ENCODE results near the gene TIMP2. TPM values are rescaled to one million over a fixed set of nuclear protein-coding genes. Genes with fewer than 3 reads are reported as not detected.

The TIMP2 gene
- polyA plus RNA-seq, 1 donor from 2014 or later: 25.6 TPM

DNA sequence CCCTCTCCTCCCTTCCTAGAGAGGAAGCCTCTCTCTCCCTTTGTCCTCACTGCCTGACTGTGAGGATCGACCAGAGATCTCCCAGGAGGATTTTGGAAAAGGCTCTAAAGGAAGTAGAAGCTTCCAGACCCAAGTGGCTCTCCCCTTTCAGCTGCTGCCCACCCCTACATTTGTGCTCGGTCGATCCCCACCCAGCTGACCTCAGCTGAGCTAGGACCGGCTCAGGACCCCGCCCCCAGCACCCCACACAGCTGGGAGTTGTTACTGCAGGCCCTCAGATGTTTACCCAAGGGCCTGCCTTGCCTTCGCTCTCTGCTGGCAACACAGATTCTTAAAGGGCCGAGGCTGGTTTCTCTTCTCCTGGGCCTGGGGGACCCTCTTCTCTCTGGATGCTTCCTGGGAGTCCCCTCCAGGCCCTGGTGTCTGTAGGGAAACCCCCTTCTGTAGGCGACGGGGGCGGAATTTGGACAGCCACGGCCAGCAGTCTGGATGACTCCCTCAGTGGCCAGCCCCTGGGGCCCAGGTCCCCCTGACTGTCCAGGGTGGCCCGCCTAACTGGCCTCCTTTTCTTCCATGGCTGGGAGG lies 26.9 kb upstream of the TIMP2 start:
- Histone ChIP-seq H3K4me2 (ENCODE audit: low read length) (no peak overlapping the region), H3K27ac (ENCODE audit: low read length) (peak overlapping the region; percentile 84), H3K79me2 (replicated peaks; ENCODE audit: insufficient read depth, low read length) (no peaks in the 10 kb centered on the region), H3K9me3 (ENCODE audit: low read length) (peaks cover 4% of the 10 kb centered on the region), H3F3A (ENCODE audit: insufficient read depth, low read length, poor library complexity, severe bottlenecking) (no peaks in the 10 kb centered on the region), H3K9me2 (ENCODE audit: insufficient read depth, low read length) (no peaks in the 10 kb centered on the region), H3K4me3 (ENCODE audit: low read length) (no peak overlapping the region), H3K27me3 (ENCODE audit: insufficient read depth, low read depth, low read length) (no peaks in the 10 kb centered on the region), H3K9ac (ENCODE audit: low read length) (no peak overlapping the region), H2AFZ (ENCODE audit: low read depth, low read length) (no peak overlapping the region), H3K36me3 (ENCODE audit: insufficient read depth, low read length) (no peaks in the 10 kb centered on the region), H4K20me1 (ENCODE audit: insufficient read depth) (no peaks in the 10 kb centered on the region)
- TF ChIP-seq EP300 (conservative IDR thresholded peaks at IDR 0.05; ENCODE audit: poor library complexity, severe bottlenecking) (no peak), SMC3 (conservative IDR thresholded peaks at IDR 0.05; ENCODE audit: poor library complexity) (no peak), TAF1 (IDR thresholded peaks at IDR 0.05; ENCODE audit: low read depth) (no peak), MXI1 (conservative IDR thresholded peaks at IDR 0.05; ENCODE audit: poor library complexity, severe bottlenecking) (no peak), EZH2 (IDR thresholded peaks at IDR 0.05; ENCODE audit: borderline replicate concordance, insufficient read depth, low read length, poor library complexity, severe bottlenecking) (no peak), POLR2AphosphoS5 (IDR thresholded peaks at IDR 0.05) (no peak), RAD21 (conservative IDR thresholded peaks at IDR 0.05) (no peak)
- TF ChIP-seq, protein P1, sequence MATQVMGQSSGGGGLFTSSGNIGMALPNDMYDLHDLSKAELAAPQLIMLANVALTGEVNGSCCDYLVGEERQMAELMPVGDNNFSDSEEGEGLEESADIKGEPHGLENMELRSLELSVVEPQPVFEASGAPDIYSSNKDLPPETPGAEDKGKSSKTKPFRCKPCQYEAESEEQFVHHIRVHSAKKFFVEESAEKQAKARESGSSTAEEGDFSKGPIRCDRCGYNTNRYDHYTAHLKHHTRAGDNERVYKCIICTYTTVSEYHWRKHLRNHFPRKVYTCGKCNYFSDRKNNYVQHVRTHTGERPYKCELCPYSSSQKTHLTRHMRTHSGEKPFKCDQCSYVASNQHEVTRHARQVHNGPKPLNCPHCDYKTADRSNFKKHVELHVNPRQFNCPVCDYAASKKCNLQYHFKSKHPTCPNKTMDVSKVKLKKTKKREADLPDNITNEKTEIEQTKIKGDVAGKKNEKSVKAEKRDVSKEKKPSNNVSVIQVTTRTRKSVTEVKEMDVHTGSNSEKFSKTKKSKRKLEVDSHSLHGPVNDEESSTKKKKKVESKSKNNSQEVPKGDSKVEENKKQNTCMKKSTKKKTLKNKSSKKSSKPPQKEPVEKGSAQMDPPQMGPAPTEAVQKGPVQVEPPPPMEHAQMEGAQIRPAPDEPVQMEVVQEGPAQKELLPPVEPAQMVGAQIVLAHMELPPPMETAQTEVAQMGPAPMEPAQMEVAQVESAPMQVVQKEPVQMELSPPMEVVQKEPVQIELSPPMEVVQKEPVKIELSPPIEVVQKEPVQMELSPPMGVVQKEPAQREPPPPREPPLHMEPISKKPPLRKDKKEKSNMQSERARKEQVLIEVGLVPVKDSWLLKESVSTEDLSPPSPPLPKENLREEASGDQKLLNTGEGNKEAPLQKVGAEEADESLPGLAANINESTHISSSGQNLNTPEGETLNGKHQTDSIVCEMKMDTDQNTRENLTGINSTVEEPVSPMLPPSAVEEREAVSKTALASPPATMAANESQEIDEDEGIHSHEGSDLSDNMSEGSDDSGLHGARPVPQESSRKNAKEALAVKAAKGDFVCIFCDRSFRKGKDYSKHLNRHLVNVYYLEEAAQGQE (IDR thresholded peaks at IDR 0.05; ENCODE audit: borderline replicate concordance): no peak
- TF ChIP-seq, protein P2, sequence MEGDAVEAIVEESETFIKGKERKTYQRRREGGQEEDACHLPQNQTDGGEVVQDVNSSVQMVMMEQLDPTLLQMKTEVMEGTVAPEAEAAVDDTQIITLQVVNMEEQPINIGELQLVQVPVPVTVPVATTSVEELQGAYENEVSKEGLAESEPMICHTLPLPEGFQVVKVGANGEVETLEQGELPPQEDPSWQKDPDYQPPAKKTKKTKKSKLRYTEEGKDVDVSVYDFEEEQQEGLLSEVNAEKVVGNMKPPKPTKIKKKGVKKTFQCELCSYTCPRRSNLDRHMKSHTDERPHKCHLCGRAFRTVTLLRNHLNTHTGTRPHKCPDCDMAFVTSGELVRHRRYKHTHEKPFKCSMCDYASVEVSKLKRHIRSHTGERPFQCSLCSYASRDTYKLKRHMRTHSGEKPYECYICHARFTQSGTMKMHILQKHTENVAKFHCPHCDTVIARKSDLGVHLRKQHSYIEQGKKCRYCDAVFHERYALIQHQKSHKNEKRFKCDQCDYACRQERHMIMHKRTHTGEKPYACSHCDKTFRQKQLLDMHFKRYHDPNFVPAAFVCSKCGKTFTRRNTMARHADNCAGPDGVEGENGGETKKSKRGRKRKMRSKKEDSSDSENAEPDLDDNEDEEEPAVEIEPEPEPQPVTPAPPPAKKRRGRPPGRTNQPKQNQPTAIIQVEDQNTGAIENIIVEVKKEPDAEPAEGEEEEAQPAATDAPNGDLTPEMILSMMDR (IDR thresholded peaks at IDR 0.05; ENCODE audit: poor library complexity, severe bottlenecking): no peak

DNA sequence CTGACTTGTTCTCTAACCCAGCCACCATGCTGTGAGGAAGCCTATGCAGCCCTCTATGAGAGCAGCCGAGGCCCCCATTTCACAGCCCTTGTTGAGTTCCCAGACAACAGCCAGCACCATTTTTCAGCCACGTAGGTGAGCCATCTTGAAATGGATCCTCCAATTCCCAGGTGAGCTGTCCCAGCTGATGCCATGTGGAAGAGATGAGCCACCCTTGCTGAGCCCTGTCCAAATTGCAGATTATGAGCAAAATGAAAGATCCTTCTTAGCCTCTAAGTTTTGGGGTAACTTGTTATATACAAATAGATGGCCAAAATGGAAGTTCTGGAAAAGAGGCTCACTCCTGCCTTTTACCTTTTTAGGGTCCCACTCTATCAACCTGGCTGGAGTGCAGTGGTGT lies 25.7 kb upstream of the TIMP2 start:
- no peak overlapping the region for H3K9ac ChIP-seq (ENCODE audit: low read length)
- no peaks in the 10 kb centered on the region for H3K9me2 ChIP-seq (ENCODE audit: insufficient read depth, low read length)
- no peak for TF ChIP-seq EZH2 (IDR thresholded peaks at IDR 0.05; ENCODE audit: borderline replicate concordance, insufficient read depth, low read length, poor library complexity, severe bottlenecking)
- TF ChIP-seq SMC3 (conservative IDR thresholded peaks at IDR 0.05; ENCODE audit: poor library complexity): no peak
- TF ChIP-seq TAF1 (IDR thresholded peaks at IDR 0.05; ENCODE audit: low read depth): no peak
- no peak for TF ChIP-seq POLR2AphosphoS5 (IDR thresholded peaks at IDR 0.05)
- TF ChIP-seq RAD21 (conservative IDR thresholded peaks at IDR 0.05): no peak
- no peaks in the 10 kb centered on the region for H3K79me2 ChIP-seq (replicated peaks; ENCODE audit: insufficient read depth, low read length)
- H4K20me1 ChIP-seq (ENCODE audit: insufficient read depth): no peaks in the 10 kb centered on the region
- H3K4me2 ChIP-seq (ENCODE audit: low read length): no peak overlapping the region
- H3K27ac ChIP-seq (ENCODE audit: low read length): no peak overlapping the region
- H3K4me3 ChIP-seq (ENCODE audit: low read length): no peak overlapping the region
- H3K9me3 ChIP-seq (ENCODE audit: low read length): peaks cover 4% of the 10 kb centered on the region
- no peaks in the 10 kb centered on the region for H3K36me3 ChIP-seq (ENCODE audit: insufficient read depth, low read length)
- no peaks in the 10 kb centered on the region for H3K27me3 ChIP-seq (ENCODE audit: insufficient read depth, low read depth, low read length)
- H2AFZ ChIP-seq (ENCODE audit: low read depth, low read length): no peak overlapping the region
- H3F3A ChIP-seq (ENCODE audit: insufficient read depth, low read length, poor library complexity, severe bottlenecking): no peaks in the 10 kb centered on the region
